Stomach (tissue), 9 donors: ENCODE results near the gene TDRD12. TPM values are rescaled to one million over a fixed set of nuclear protein-coding genes. Genes with fewer than 3 reads are reported as not detected.

Source experiments
- DNase-seq, 2 donors: peaks; one replicate each; pipeline versions ENCODE4 v3.0.0 to v3.0.0-alpha.2; 2013 to 2019
- H3K27ac ChIP-seq, 5 donors: fragments of 200-600 bp in 4 of 5; sonication (generic) in 4 of 5; one replicate each; pipeline ENCODE4 v1.5.1; 2013 to 2019; ENCODE audit warnings: mild to moderate bottlenecking in 1 of 5, moderate library complexity in 1 of 5
- H3K27me3 ChIP-seq, 3 donors: fragments of 200-600 bp; sonication (generic); one replicate each; pipeline ENCODE4 v1.5.1; 2017 to 2019; ENCODE audit warnings: mixed run types in 1 of 3
- H3K36me3 ChIP-seq, 4 donors: fragments of 200-600 bp; sonication (generic); 1 replicate in 3 of 4; 2 replicates in 1 of 4; pipeline ENCODE4 v1.5.1; 2016 to 2019
- H3K4me1 ChIP-seq, 4 donors: fragments of 200-600 bp; sonication (generic); one replicate each; pipeline ENCODE4 v1.5.1; 2016 to 2019
- H3K4me3 ChIP-seq, 4 donors: fragments of 200-600 bp; sonication (generic) in 3 of 4; one replicate each; pipeline ENCODE4 v1.5.1; 2016 to 2019; ENCODE audit warnings: mild to moderate bottlenecking in 1 of 4
- H3K9me3 ChIP-seq, 4 donors: fragments of 200-600 bp; sonication (generic); one replicate each; pipeline ENCODE4 v1.5.1; 2016 to 2019
- CTCF ChIP-seq, 7 experiments: fragments of 450-650 bp in 4 of 7; fragments of 200-600 bp in 3 of 7; sonication (generic) in 3 of 7; IDR thresholded peaks; one replicate each; pipeline ENCODE4 v1.5.1; 2016 to 2019; ENCODE audit warnings: antibody characterized with exemption in 7 of 7, control low read depth in 2 of 7, mild to moderate bottlenecking in 1 of 7
- EP300 ChIP-seq: sonication (generic); formaldehyde crosslinking; IDR thresholded peaks from one replicate; pipeline ENCODE4 v1.6.1; 2017; ENCODE audit warnings: antibody characterized with exemption
- POLR2A ChIP-seq, 4 donors: fragments of 450-650 bp; IDR thresholded peaks; one replicate each; pipeline ENCODE4 v1.6.1; 2016; ENCODE audit warnings: antibody characterized with exemption in 4 of 4, control low read depth in 2 of 4, mild to moderate bottlenecking in 1 of 4, moderate library complexity in 1 of 4
- POLR2AphosphoS5 ChIP-seq, 3 donors: sonication (generic); formaldehyde crosslinking; IDR thresholded peaks; one replicate each; pipeline ENCODE4 v1.6.1; 2016; ENCODE audit warnings: antibody characterized with exemption in 3 of 3
- WGBS, 5 donors: extraction: QIAGEN DNeasy Blood & Tissue Kit in 3 of 5; methylation state at CpG; one replicate each; pipeline versions ENCODE4 v1.1.5 to v1.1.7; 2013 to 2018; 5-methylcytosine and 5-hydroxymethylcytosine counted together
- intact Hi-C: fragments of 100-400 bp; cut with DNase I; formaldehyde crosslinking; loops from one replicate; pipeline ENCODE4 v1.15.1; 2023; ENCODE audit warnings: low total_unique reads
- polyA plus RNA-seq, 3 donors: library from polyadenylated mRNA; stranded (reverse); fragments of 200-250 nt; gene quantifications; one replicate each; pipeline ENCODE4 v1.2.3, GENCODE V29; 2013
- total RNA-seq, 5 donors: library from RNA; depleted of rRNA; stranded (reverse); fragments of >200 nt; gene quantifications; one replicate each; pipeline versions ENCODE4 v1.1.0 to v1.2.3, GENCODE V29; 2014 to 2016
- donor health status: healthy with polysubstance abuse.
- donor health status: Bipolar disorder and iron deficiency.
- donor health status: healthy.

TDRD12 gene
- total and polyA plus RNA-seq, 8 donors: 0.03 to 0.73 TPM; not detected in 6

DNA sequence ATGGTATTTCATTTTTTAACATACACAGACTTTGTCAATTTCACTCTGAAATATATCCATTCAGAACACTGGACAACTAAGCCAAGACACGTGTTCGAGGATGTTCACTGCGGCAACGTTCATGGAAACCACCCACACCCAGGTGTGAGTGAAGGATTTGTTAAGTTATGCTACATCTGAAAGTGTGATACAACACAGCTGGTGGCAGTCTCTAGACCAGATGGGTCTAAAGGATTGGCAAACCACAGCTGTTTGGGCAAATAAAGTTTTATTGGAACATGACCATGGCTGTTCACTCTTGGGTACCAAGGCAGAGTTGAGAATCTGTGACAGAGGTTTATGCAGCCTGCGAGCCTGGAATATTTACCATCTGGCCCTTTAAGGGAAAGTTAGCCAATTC is 138.0 kb downstream of the TDRD12 start:
- Histone ChIP-seq H3K4me3 (no peak overlapping the region), H3K27me3 (no peaks in the 10 kb centered on the region), H3K9me3 (no peaks in the 10 kb centered on the region), H3K36me3 (peaks cover 0 to 10% (median 0%) of the 10 kb centered on the region in 4 donors), H3K4me1 (no peaks in the 10 kb centered on the region), H3K27ac (no peak overlapping the region)
- intact Hi-C loops: no loop called here
- 86 to 93% (median 89%) methylated on average over 5 of the region's 5 CpGs for WGBS, 5 donors
- TF ChIP-seq EP300: no peak
- no peak for TF ChIP-seq CTCF (IDR thresholded peaks at IDR 0.05)
- TF ChIP-seq POLR2A (IDR thresholded peaks at IDR 0.05): no peak
- TF ChIP-seq POLR2AphosphoS5 (IDR thresholded peaks at IDR 0.05): no peak
- no peak for DNase-seq

GRCh38 chr19:32858155-32858554 is 138.6 kb downstream of the TDRD12 start:
- no peaks in the 10 kb centered on the region for H3K27me3 ChIP-seq
- peak in 1 of 2 donors; percentile 8 for DNase-seq
- intact Hi-C loops: no loop called here
- H3K27ac ChIP-seq: no peak overlapping the region
- H3K9me3 ChIP-seq: no peaks in the 10 kb centered on the region
- no peaks in the 10 kb centered on the region for H3K4me1 ChIP-seq
- WGBS, 5 donors: 88 to 90% (median 89%) methylated on average over 13 of the region's 13 CpGs
- H3K36me3 ChIP-seq: peaks cover 0 to 10% (median 0%) of the 10 kb centered on the region in 4 donors
- no peak overlapping the region for H3K4me3 ChIP-seq
- TF ChIP-seq POLR2A (IDR thresholded peaks at IDR 0.05): no peak
- no peak for TF ChIP-seq EP300
- no peak for TF ChIP-seq CTCF (IDR thresholded peaks at IDR 0.05)
- TF ChIP-seq POLR2AphosphoS5 (IDR thresholded peaks at IDR 0.05): no peak

- Histone ChIP-seq H3K4me1 (no peaks in the 10 kb centered on the region), H3K4me3 (no peak overlapping the region), H3K9me3 (no peaks in the 10 kb centered on the region), H3K36me3 (peaks cover 0 to 10% (median 0%) of the 10 kb centered on the region in 4 donors), H3K27me3 (no peaks in the 10 kb centered on the region), H3K27ac (no peak overlapping the region)
- TF ChIP-seq CTCF (IDR thresholded peaks at IDR 0.05) (no peak), EP300 (no peak), POLR2A (IDR thresholded peaks at IDR 0.05) (no peak), POLR2AphosphoS5 (IDR thresholded peaks at IDR 0.05) (no peak)
- DNase-seq: no peak
- 81 to 96% (median 92%) methylated on average over 10 of the region's 10 CpGs for WGBS, 5 donors
- intact Hi-C loops: no loop called here
Measured at GRCh38 chr19:32858559-32858958, 139.0 kb downstream of the TDRD12 start.

- intact Hi-C loops: no loop called here
- TF ChIP-seq CTCF (IDR thresholded peaks at IDR 0.05) (no peak), POLR2AphosphoS5 (IDR thresholded peaks at IDR 0.05) (no peak), POLR2A (IDR thresholded peaks at IDR 0.05) (no peak), EP300 (no peak)
- peak in 1 of 2 donors; percentile 17 for DNase-seq
- no peaks in the 10 kb centered on the region for H3K4me1 ChIP-seq
- H3K36me3 ChIP-seq: peaks cover 0 to 10% (median 0%) of the 10 kb centered on the region in 4 donors
- H3K9me3 ChIP-seq: no peaks in the 10 kb centered on the region
- WGBS, 5 donors: 90 to 95% (median 94%) methylated on average over 8 to 19 of the region's 19 CpGs
- no peak overlapping the region for H3K27ac ChIP-seq
- H3K4me3 ChIP-seq: no peak overlapping the region
- peaks cover 0 to 5% (median 0%) of the 10 kb centered on the region in 3 donors for H3K27me3 ChIP-seq
Measured at GRCh38 chr19:32859591-32859990, 140.0 kb downstream of the TDRD12 start.
